ENCODE measurements around the gene LRIT2. TPM values are rescaled to one million over a fixed set of nuclear protein-coding genes. Genes with fewer than 3 reads are reported as not detected.

LRIT2 gene
- total and polyA plus RNA-seq, 2 experiments from 2014 or later = not detected

DNA sequence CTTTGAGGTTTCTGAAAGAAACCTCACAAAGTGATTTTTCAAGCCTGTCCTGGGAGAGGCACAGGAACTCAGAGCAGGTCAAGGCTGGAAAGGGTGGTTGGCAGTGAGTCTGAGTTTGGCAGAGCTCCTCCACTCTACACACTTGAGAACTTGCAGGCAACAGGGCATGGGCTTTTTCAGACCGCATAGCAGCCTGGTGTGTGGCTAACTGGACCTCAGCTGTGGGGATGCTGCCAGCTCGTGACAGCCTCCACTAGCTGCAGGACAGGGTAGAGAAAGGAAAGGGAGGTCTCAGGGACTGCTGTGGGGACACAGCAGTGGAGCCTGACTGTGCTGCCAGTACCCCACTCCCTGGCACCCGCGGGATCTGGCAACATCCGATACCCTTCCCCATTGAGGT is 28.4 kb downstream of the LRIT2 start:
- Histone ChIP-seq H3K27me3 (peaks cover 61% of the 10 kb centered on the region), H3K27ac (no peak overlapping the region), H3K9me2 (replicated peaks; ENCODE audit: insufficient read depth) (no peaks in the 10 kb centered on the region), H3K79me2 (no peaks in the 10 kb centered on the region), H3K4me1 (ENCODE audit: insufficient read depth) (no peaks in the 10 kb centered on the region), H4K20me1 (ENCODE audit: insufficient read depth, poor library complexity, severe bottlenecking) (no peaks in the 10 kb centered on the region), H2AFZ (no peak overlapping the region), H3K4me2 (no peak overlapping the region), H3K4me3 (no peak overlapping the region), H3K36me3 (replicated peaks; ENCODE audit: insufficient read depth, low read depth) (no peaks in the 10 kb centered on the region), H3K9me3 (ENCODE audit: low read depth) (no peaks in the 10 kb centered on the region)
- no peak for TF ChIP-seq EZH2phosphoT487 (IDR thresholded peaks at IDR 0.05; ENCODE audit: low read depth, severe bottlenecking, unreplicated experiment)
- TF ChIP-seq, protein P1, sequence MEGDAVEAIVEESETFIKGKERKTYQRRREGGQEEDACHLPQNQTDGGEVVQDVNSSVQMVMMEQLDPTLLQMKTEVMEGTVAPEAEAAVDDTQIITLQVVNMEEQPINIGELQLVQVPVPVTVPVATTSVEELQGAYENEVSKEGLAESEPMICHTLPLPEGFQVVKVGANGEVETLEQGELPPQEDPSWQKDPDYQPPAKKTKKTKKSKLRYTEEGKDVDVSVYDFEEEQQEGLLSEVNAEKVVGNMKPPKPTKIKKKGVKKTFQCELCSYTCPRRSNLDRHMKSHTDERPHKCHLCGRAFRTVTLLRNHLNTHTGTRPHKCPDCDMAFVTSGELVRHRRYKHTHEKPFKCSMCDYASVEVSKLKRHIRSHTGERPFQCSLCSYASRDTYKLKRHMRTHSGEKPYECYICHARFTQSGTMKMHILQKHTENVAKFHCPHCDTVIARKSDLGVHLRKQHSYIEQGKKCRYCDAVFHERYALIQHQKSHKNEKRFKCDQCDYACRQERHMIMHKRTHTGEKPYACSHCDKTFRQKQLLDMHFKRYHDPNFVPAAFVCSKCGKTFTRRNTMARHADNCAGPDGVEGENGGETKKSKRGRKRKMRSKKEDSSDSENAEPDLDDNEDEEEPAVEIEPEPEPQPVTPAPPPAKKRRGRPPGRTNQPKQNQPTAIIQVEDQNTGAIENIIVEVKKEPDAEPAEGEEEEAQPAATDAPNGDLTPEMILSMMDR (IDR thresholded peaks at IDR 0.05; ENCODE audit: poor library complexity) = no peak
- TF ChIP-seq EZH2 (IDR thresholded peaks at IDR 0.05; ENCODE audit: borderline replicate concordance) = no peak
- DNase-seq (ENCODE audit: low spot score) = no peak
- WGBS (ENCODE audit: low lambda C conversion rate, missing lambda C conversion rate) = 87% methylated on average over 5 of the region's 5 CpGs

DNA sequence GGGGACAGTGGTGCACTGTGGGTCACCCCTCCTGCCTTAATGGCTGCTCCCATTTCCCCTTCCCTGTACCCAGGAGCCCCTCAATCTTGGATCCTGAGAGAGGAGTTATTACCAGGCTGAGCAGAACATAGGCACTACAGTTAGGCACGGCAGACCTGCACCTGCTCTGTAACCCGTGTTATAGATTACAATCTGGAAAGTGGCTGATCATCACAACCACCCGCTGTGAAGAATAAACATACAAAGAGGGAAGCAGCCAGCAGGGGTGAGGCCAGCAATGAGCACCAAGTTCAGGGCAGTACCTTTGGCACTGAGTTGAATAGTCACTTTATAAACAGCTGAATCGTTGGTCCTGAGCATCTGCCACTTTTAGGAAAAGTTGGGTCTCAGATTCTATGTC is 29.3 kb downstream of the LRIT2 start:
- H3K9me3 ChIP-seq (ENCODE audit: low read depth) = no peaks in the 10 kb centered on the region
- no peaks in the 10 kb centered on the region for H3K36me3 ChIP-seq (replicated peaks; ENCODE audit: insufficient read depth, low read depth)
- no peaks in the 10 kb centered on the region for H3K79me2 ChIP-seq
- no peaks in the 10 kb centered on the region for H3K4me1 ChIP-seq (ENCODE audit: insufficient read depth)
- H2AFZ ChIP-seq = no peak overlapping the region
- no peak overlapping the region for H3K27ac ChIP-seq
- no peak overlapping the region for H3K4me3 ChIP-seq
- H4K20me1 ChIP-seq (ENCODE audit: insufficient read depth, poor library complexity, severe bottlenecking) = no peaks in the 10 kb centered on the region
- TF ChIP-seq EZH2 (IDR thresholded peaks at IDR 0.05; ENCODE audit: borderline replicate concordance) = no peak
- no peak for TF ChIP-seq EZH2phosphoT487 (IDR thresholded peaks at IDR 0.05; ENCODE audit: low read depth, severe bottlenecking, unreplicated experiment)
- TF ChIP-seq, protein P1 (IDR thresholded peaks at IDR 0.05; ENCODE audit: poor library complexity) = no peak
- WGBS (ENCODE audit: low lambda C conversion rate, missing lambda C conversion rate) = 37% methylated on average over 4 of the region's 4 CpGs
- H3K27me3 ChIP-seq = peaks cover 66% of the 10 kb centered on the region
- H3K9me2 ChIP-seq (replicated peaks; ENCODE audit: insufficient read depth) = no peaks in the 10 kb centered on the region
- H3K4me2 ChIP-seq = no peak overlapping the region
- no peak for DNase-seq (ENCODE audit: low spot score)

DNA sequence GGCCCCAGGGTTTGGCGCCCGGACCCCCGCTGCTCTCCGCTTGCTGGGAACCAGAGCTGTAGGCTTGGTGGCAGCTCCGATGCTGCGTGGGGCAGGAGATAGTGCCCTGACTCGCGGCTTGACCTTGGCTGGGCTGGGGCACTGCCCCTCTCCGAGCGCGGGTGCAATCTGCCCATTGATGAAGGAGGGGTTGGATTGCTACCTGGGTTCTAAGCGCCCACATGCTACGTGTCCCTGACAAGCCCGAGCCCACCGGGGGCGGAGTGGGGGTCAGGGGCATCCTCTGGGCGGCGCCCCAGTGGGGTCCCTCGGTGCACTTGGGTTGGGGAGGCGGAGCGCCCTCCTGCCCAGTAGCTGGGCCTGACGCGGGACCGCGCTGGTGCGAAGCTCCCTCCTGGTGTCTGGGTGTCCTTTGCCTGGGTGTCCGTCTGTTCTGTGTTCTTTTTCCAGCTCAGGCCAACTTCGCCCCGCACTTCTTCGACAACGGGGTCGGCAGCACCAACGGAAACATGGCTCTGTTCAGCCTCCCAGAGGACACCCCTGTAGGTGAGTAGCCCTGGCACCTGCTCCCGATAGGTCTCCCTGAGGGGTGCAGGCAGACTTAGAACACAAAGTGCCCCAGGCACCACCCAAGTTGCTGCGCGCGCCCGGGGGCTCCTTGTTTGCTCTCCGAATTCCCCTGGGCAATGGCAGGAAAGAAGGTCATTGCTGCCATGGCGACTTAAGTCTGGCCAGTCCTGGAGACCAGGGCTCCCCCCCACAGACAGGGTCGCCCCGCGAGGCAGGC is 30.1 kb downstream of the LRIT2 start:
- Histone ChIP-seq H3K27ac (no peak overlapping the region), H3K9me3 (ENCODE audit: low read depth) (no peaks in the 10 kb centered on the region), H3K4me2 (peak overlapping the region; percentile 97), H3K36me3 (replicated peaks; ENCODE audit: insufficient read depth, low read depth) (no peaks in the 10 kb centered on the region), H3K79me2 (no peaks in the 10 kb centered on the region), H3K27me3 (peaks cover 66% of the 10 kb centered on the region), H3K4me3 (no peak overlapping the region), H3K4me1 (ENCODE audit: insufficient read depth) (no peaks in the 10 kb centered on the region), H3K9me2 (replicated peaks; ENCODE audit: insufficient read depth) (no peaks in the 10 kb centered on the region), H2AFZ (no peak overlapping the region), H4K20me1 (ENCODE audit: insufficient read depth, poor library complexity, severe bottlenecking) (no peaks in the 10 kb centered on the region)
- no peak for DNase-seq (ENCODE audit: low spot score)
- WGBS (ENCODE audit: low lambda C conversion rate, missing lambda C conversion rate) = 53% methylated on average over 36 of the region's 43 CpGs
- TF ChIP-seq, protein P1 (IDR thresholded peaks at IDR 0.05; ENCODE audit: poor library complexity) = no peak
- TF ChIP-seq EZH2 (IDR thresholded peaks at IDR 0.05; ENCODE audit: borderline replicate concordance) (no peak), EZH2phosphoT487 (IDR thresholded peaks at IDR 0.05; ENCODE audit: low read depth, severe bottlenecking, unreplicated experiment) (no peak)
